ENCODE measurements around the gene STAM2.
"Not testable (repeated sequence)": the region's sequence is repeated elsewhere in the genome, so short reads cannot be mapped to it uniquely, and the experiment has no call there.

STAM2 gene

GRCh38 chr2:152100961-152101360 is 74.6 kb downstream of the STAM2 start:
- DNase-seq, result no peak

DNA sequence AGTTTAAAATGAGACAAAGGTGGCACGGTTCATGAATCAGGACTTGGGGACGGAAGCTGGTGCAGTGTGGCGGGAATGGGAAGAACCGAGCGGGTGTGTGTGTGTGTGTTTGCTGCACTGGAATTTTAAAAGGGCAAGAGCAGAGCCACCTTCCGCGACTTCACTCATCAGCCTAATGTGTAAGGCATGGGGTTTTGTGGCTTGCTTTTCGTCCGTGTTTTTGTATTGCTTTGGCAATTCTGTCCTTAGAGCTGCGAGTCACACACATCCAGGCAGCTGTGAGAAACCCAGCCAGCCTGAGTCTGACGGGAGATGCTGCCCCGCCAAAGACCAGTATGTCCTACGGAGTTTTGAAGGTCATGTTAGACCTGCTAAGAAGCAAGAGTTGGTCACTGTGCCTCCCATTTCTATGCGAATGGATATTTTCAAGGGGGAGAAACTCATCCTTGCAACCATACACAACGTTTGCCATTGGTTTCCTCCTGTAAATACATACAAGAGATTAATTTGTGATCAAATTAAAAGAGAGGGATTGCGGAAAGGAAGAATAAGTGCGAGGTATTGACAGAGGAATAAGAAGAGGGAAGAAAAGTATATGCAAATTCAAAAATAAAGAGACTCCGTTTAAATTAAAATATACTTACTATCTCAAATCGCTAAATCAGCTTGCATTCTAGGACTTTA is 76.1 kb downstream of the STAM2 start:
- DNase-seq, result no peak

DNA sequence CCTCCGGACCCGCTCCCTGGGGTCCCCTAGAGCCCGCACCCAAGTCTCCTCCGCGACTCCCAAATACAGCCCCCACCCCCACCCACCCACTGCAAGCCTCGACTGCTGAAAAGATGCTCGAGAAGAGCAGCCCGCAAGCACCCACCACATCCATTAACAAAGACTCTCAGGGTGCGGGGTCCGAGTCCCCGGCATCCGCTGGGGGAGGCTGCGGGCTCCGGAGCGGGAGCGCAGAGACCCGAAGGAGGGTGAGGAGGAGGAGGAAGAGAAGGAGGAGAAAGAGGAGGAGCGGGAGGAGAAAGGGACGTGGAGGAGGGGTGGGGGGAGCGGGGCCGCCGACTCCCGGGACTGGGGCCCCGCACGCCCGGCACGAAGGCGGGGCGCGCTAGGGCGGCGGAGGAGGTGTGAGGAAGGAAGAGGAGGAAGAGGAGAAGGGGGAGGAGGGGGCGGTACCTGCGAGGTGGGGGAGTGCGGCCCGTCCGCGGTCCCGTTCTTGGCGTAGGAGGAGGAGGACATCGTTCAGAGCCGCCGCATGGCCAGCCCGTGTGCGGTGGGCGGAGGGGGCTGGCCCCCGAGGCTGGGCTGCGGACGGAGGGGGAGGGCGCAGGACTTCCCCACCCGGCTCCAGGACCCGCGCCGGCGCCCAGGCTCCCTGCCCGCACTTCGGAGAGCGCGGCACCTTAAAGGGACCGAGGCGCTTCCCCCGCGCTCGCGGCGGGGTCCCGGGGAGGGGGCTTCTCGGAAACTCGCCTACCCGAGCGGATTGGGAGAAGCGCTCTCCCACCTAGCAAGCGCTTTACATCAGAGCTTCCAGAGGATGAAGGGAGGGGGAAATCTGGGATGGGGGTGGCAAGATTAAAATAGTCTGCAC is 76.8 kb downstream of the STAM2 start, which contains the start of gene CACNB4:
Gene CACNB4, minus strand, starts transcription at position 549 of the 871 bp plus-strand sequence.
- no peak for DNase-seq

- no peak for DNase-seq
Observed at GRCh38 chr2:152097801-152098495, 77.6 kb downstream of the STAM2 start.

DNA sequence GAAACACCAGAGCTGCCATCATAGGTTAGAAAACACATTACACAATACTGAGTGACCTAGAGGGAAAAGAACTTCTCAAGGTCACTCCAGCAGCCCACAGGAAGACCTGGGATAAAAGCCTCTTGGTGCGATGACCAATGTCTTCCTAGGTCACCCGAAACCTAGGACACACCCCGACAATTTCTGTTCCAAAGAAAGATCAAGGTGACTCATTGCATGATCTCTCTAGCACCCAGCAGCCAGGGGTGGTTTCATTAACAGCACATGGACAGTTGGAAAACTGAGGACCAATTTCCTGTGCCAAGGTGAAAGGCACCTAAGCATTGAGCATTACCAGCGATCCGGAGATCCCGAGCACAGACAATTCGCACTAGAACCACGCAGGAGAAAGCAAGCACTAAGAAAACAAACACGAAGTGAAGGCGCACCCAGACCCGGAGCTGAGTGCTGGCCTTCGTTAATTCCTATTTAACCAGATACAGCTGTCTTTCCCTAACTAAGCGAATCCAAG is 78.2 kb downstream of the STAM2 start:
- no peak for DNase-seq

DNA sequence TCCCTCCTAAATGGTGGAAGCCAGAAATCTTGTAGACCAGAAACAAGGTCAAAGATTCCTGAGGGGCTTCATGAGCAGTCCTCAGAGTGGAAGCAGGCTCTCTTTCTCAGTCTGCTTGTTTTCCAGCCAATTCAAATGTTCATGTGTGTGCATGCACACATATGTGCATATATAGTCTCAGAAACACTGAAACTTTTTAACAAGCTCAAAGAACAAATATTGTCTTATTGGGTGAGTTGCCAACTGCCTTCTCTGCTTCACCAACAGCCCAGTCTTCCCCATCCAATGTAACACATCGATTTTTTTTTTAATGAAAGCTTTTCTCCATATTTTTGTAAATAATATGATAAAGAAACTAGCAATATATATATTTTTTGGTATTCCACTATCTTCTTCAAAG is 80.4 kb downstream of the STAM2 start:
- no peak for DNase-seq

DNA sequence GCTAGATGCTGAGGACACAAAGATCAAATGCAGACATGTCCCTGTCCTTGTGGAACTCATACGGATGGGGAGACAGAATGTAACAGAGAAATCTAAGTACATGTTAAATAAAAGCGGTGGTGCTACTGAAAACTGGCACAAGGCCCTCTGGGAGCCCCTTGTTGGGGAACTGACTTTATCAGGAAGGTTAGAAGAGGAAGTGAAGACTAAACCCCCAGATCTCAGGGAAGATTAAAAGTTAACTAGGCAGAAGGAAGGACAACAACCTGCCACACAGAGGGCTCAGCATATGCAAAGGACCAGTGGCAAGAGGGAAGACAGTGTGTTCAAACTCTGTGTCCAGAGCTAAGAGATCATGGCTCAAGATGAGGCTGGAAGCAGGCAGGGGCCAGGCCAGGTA is 81.5 kb downstream of the STAM2 start:
- DNase-seq, result no peak

DNA sequence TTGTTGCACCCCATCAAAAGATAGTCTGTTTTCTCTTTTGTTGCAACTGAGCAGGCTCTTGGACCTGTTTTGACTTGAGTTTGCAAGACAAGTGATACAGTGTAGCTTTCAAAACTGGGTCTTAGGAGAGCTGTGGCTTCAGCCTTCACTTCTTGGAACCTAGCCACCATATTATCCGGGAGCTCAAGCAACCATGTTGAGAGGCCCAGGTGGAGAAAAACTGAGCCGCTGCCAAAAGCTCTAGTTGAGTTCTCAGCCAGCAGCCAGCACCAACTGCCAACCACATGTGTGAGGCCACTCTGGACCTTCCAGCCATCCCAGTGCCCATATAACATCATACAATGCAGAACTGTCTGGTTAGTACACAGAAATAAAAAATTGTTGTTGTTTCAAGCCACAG is 82.1 kb downstream of the STAM2 start:
- DNase-seq, result no peak

DNA sequence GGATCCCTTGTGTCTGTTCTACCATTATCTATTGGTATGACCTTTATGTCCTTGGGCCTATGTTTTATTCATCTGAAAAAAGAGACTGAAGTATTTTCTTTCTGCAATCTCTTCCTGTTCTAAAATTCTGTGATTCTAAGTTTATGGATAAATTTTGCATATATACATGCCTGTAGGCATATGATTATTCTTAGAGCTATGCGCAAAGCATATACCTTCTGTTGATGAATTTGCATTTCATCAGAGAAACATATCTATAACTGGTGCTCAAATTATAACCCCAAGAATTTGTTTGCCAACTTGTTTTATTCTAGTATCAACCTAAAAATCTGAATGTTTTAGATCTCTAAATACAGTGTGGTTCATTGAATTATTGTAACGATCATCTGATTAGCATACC is 83.5 kb downstream of the STAM2 start:
- no peak for DNase-seq

- not testable (repeated sequence) for DNase-seq
Observed at GRCh38 chr2:152090726-152091125, 84.8 kb downstream of the STAM2 start.

GRCh38 chr2:152089238-152089637 is 86.3 kb downstream of the STAM2 start:
- DNase-seq, result no peak

DNA sequence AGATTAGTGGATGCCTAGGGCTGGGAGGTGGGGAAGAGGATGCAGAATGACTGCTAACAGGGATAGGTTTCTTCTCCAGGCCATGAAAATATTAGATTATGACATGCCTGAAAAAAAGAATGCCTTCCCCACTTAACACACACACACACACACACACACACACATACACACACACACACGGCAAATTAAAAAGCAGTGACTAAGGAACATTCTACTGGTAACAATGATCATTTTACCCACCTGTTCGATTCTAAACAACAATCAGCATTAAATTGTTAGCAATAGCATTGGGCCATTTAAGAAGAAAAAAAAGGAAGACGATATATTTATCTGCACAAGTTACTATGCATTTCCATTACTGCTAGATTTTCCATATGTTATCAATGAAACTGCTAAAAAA is 87.6 kb downstream of the STAM2 start:
- DNase-seq, result no peak

DNA sequence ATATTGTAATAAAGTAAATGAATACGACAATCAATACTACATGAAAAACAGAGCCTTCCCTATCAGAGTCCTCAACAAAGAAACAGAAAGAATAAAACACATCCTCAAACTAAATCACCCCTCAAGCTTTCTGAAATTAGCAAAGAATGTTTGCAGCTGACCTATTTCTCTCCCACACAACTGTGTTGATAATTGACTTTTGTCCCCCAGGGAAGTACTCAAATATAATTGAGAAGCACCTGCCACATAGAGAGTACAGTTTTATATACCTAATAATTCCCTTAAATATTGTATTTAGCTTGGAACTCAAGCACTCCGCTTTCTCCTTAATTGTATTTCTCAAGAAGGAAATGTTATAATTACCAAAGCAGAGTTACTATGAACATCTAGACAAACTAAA is 89.3 kb downstream of the STAM2 start:
- no peak for DNase-seq

- no peak for DNase-seq
Observed at GRCh38 chr2:152084076-152084475, 91.5 kb downstream of the STAM2 start.

GRCh38 chr2:152083202-152083875 is 92.2 kb downstream of the STAM2 start:
- no peak for DNase-seq

GRCh38 chr2:152078662-152079061 is 96.9 kb downstream of the STAM2 start:
- DNase-seq, result no peak

DNA sequence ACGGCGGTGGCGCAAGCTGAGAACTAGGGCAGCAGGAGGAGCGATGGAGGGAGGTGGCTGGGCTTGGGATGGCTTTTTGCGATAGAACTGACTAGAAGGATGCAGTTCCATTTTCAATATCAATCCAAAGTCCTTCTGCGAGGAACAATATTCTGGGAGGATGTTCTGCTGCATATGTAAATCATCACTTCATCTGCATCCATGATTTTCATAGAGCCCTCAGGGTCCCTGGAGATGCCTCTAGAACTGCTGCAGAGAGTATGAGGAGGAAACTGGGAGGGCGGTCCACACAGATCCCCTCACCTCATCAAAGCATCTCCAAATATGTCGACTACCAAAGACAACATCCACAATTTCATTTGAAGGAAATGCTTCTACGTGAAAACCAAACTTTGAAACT is 97.5 kb downstream of the STAM2 start:
- DNase-seq, result no peak

DNA sequence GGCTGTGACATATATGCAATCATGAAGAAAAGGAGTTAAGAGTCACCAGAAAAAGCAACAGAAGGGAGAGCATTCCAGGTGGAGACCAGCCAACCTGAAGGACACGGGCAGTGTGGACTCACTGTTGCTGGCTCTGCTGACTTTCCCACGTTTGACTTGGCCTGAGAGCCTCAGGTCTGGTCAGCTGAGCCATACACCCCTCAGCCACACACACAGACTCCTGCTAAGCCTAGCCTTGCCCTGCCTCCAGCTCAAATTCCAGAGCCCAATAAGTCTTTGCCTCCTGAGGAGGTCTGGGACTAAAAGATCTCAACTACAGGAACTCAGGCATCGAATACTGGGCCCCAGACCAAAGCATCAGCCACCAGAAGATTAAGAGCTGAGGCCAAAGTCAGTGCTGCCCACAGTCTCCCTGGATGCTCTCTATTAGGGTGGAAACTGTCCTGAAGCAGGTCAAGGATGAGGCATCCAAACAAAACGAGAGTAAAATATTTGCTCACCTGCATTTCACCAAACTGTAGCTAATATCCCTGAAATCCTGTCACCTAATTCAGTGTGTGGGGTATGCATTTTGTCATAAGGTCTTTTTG is 100.0 kb downstream of the STAM2 start:
- DNase-seq, result no peak

DNA sequence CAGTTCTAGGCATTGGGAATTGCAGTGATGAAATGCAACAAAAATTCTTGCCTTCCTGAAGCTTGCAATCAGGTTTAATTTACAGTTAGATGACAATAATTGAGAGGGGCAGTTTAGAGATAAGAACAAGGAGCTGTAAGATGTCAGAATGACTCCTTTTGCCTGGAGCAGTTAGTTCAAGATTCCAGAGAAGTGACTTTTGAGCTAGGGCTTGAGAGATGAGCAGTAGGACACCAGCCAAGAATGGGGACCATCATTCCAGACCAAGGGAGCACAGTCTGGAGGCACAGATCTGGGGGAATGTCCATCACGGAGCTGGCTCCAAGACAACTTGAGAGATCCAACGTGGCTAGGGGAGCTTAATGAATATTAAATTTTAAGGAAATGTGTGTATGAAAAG is 103.6 kb downstream of the STAM2 start:
- DNase-seq, result no peak

DNA sequence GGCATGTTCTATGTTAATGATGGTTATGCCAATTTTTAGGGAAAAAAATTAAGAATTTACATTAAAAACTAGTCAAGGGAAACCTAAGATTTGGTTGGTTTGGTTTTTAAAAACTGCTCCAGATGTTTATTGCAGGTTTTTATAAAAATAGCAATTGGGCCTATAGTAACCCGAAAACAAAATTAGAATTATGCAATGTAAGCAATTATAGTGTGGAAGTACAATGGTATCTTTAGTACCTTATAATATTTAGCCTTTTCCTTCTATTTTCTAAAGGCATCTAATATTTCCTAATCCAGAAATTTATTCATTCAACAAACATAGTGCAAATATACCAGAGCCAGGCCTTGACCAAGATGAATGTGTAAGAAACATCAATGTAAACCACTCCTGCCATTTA is 104.0 kb downstream of the STAM2 start:
- no peak for DNase-seq

DNA sequence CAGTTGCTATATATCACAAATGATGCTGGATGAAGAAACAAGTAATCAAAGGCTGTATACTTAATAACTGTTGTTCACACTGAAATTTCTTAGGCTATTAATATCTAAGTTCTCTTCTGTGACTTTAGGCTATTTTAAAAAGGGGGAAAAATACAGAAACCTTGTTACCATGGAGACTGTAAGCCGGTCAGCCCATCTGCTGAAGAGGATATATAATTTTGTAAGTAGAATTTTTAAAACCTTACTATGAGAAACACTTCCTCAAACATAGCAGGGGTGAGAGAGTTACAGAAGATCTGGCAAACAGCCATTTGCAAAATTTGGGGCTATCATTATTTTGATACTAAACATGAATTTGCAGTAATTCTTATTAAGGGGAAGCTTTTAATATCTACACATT is 104.5 kb downstream of the STAM2 start:
- no peak for DNase-seq

DNA sequence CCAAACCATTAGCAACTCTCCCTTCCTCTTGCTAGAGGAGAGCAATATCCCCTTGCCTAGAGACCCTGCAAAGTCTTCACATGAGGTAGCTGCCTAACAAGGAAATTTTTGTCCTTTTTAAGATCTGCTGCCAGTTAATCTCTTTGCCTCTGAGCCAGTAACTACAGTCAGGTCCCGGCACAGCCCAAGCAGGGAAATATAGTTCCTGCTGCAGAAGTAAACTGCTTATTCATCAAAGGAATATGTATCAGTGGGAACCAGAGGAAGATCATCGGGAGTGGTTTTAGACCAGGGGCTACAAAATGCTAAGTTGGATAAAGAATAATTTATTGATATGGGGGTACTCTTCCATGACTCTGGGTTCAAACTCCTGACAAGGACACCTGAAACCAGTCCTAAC is 107.3 kb downstream of the STAM2 start:
- DNase-seq, result no peak

DNA sequence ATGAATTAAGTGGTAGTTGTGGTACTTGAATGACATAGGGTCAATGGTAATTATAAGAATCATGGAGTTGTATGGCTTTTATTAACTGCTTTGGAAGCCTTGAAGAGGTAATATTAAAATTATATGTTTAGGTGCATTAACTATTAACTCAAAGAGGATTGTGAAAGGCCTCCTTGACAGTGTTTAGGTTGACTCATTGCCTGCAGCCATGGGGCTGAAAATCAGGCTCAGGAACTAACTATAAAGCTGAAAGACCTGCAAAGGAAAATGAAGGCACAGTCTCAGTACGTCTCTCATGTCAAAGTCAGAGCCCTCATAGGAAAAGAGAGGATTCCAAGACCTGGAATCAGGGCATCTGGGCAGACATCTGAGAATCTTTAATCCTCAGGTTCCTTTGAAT is 107.7 kb downstream of the STAM2 start:
- DNase-seq, result no peak

All from NCI-H1048 (cell line).